Stomach smooth muscle (tissue), 2 donors: ENCODE measurements around the gene ATP5PB.
A peak's percentile ranks its signal among the peaks of the same experiment; 100 is the strongest.

Experiments
- H3K27ac ChIP-seq: one replicate; pipeline ENCODE4 v1.7.0; 2013; ENCODE audit warnings: mild to moderate bottlenecking, low read length, inconsistent platforms
- H3K27me3 ChIP-seq, 2 donors: one replicate each; pipeline ENCODE4 v1.7.0; 2013; ENCODE audit warnings: low read length in 2 of 2; ENCODE audit not compliant: insufficient read depth in 2 of 2, control insufficient read depth in 1 of 2
- H3K36me3 ChIP-seq, 2 donors: one replicate each; pipeline ENCODE4 v1.7.0; 2013; ENCODE audit warnings: low read length in 2 of 2; ENCODE audit not compliant: control insufficient read depth in 2 of 2, insufficient read depth in 2 of 2
- H3K4me1 ChIP-seq: one replicate; pipeline ENCODE4 v1.7.0; 2013; ENCODE audit warnings: low read length; ENCODE audit not compliant: control insufficient read depth, insufficient read depth
- H3K4me3 ChIP-seq, 2 donors: one replicate each; pipeline ENCODE4 v1.7.0; 2013; ENCODE audit warnings: low read length in 2 of 2
- H3K9ac ChIP-seq, 2 donors: one replicate each; pipeline ENCODE4 v1.7.0; 2013; ENCODE audit warnings: low read length in 2 of 2, mild to moderate bottlenecking in 1 of 2
- H3K9me3 ChIP-seq, 2 donors: one replicate each; pipeline ENCODE4 v1.7.0; 2013; ENCODE audit warnings: low read length in 2 of 2; ENCODE audit not compliant: control insufficient read depth in 2 of 2
- donor health status: healthy.
- donor health status: Pancreatic carcinoma.

The ATP5PB gene

GRCh38 chr1:111446967-111447892 lies 2.0 kb upstream of the ATP5PB start:
- H3K27ac ChIP-seq: no peak overlapping the region
- H3K27me3 ChIP-seq: no peaks in the 10 kb centered on the region
- H3K9me3 ChIP-seq: no peaks in the 10 kb centered on the region
- H3K4me1 ChIP-seq: peaks cover 24% of the 10 kb centered on the region
- peaks cover 23 to 31% of the 10 kb centered on the region in 2 donors for H3K36me3 ChIP-seq
- H3K4me3 ChIP-seq: peak overlapping the region; percentile 93 to 99
- no peak overlapping the region for H3K9ac ChIP-seq

- no peaks in the 10 kb centered on the region for H3K27me3 ChIP-seq
- peaks cover 24% of the 10 kb centered on the region for H3K4me1 ChIP-seq
- peaks cover 11 to 19% of the 10 kb centered on the region in 2 donors for H3K36me3 ChIP-seq
- H3K27ac ChIP-seq: peak overlapping the region; percentile 26
- no peaks in the 10 kb centered on the region for H3K9me3 ChIP-seq
- peak overlapping the region; percentile 93 to 99 for H3K4me3 ChIP-seq
- peak overlapping the region; percentile 78 to 80 for H3K9ac ChIP-seq
Observed at GRCh38 chr1:111448482-111448917, 764 bp upstream of the ATP5PB start.

DNA sequence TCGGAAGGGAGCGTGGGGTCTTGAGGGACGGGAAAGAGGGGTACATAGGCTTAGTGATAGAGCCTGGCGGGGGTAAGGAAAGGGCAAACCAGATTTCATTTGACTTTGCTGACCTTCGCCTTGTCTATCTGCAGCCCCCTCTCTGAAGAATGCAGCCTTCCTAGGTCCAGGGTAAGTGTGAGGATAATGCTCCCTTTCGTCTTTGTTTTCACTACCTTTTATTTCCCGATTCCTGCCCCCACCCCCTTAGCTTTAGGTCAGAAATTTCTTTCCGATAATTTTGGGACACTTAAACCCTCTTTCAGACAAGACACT lies 396 bp downstream of the ATP5PB start:
- H3K4me3 ChIP-seq: peak overlapping the region; percentile 93 to 99
- peak overlapping the region; percentile 80 for H3K27ac ChIP-seq
- H3K9ac ChIP-seq: peak overlapping the region; percentile 100
- peaks cover 14 to 15% of the 10 kb centered on the region in 2 donors for H3K36me3 ChIP-seq
- peaks cover 24% of the 10 kb centered on the region for H3K4me1 ChIP-seq
- no peaks in the 10 kb centered on the region for H3K9me3 ChIP-seq
- H3K27me3 ChIP-seq: no peaks in the 10 kb centered on the region

- Histone ChIP-seq H3K4me3 (peak overlapping the region; percentile 93 to 99), H3K27ac (no peak overlapping the region), H3K27me3 (no peaks in the 10 kb centered on the region), H3K9ac (peak overlapping the region; percentile 100), H3K9me3 (no peaks in the 10 kb centered on the region), H3K36me3 (peaks cover 10 to 17% of the 10 kb centered on the region in 2 donors), H3K4me1 (peaks cover 24% of the 10 kb centered on the region)
Observed at GRCh38 chr1:111450185-111450584, 921 bp downstream of the ATP5PB start.

DNA sequence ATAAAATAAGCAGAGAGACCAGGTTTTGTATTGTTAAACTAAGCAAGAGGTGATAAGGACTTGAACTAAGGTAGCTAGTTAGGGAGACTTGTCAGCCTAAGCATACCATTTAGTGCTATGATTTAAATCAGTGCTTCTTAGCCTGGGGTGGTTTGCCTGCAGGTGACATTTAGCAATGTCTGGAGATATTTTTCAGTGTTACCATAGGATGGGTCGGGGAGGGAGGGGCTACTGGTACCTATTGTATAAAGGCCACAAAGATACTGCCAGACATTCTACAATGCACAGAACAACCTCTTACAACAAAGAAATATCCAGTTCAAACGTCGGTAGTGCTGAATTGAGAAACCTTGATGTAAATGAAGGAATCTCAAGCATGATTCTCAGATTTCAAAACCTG lies 3.3 kb downstream of the ATP5PB start:
- Histone ChIP-seq H3K27ac (no peak overlapping the region), H3K9me3 (no peaks in the 10 kb centered on the region), H3K4me3 (no peak overlapping the region), H3K27me3 (no peaks in the 10 kb centered on the region), H3K36me3 (peaks cover 16 to 18% of the 10 kb centered on the region in 2 donors), H3K4me1 (peaks cover 24% of the 10 kb centered on the region), H3K9ac (no peak overlapping the region)

DNA sequence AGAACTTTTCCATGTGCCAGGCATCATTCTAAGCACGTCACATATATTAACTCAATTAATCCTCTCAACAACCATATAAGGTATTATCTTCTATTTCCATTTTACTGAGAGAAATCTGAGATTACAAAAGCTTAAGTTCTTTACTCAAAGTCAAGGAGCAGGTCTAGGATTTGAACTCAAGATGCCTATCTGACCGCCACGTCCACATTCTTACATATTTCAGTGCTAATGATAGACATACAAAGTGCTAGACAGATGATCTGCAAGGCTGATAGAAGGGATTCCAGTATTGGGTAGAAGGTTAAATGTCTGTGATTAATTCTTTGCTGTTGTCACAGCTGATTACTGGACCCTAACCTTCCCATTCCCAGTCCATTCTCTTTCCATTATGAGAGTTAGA lies 4.4 kb downstream of the ATP5PB start:
- Histone ChIP-seq H3K9ac (no peak overlapping the region), H3K27me3 (no peaks in the 10 kb centered on the region), H3K9me3 (no peaks in the 10 kb centered on the region), H3K27ac (no peak overlapping the region), H3K36me3 (peaks cover 25 to 27% of the 10 kb centered on the region in 2 donors), H3K4me3 (no peak overlapping the region), H3K4me1 (peaks cover 17% of the 10 kb centered on the region)

GRCh38 chr1:111454859-111455641 lies 5.8 kb downstream of the ATP5PB start:
- H3K36me3 ChIP-seq: peaks cover 34 to 35% of the 10 kb centered on the region in 2 donors
- H3K9me3 ChIP-seq: no peaks in the 10 kb centered on the region
- H3K4me1 ChIP-seq: peaks cover 17% of the 10 kb centered on the region

DNA sequence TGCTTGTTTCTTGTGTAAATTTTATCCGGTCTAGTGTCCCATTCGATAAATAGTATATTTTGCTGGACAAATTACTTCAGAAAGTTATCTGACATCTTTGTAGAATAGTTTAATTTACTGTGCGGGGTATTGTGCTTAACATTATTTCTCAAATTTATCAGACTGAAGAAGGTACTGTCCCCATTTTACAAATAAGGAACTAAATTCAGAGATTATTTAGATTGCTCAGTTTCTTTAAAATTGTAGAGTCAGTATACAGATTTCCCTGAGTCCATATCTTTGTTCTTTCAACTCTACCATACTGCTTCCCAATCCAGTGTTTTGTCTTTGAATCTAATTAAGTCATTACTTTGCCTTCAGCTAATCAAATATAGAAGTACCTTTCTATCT lies 6.4 kb downstream of the ATP5PB start:
- Histone ChIP-seq H3K9ac (no peak overlapping the region), H3K4me1 (peaks cover 11% of the 10 kb centered on the region), H3K27me3 (no peaks in the 10 kb centered on the region), H3K27ac (no peak overlapping the region), H3K4me3 (no peak overlapping the region), H3K36me3 (peaks cover 35 to 36% of the 10 kb centered on the region in 2 donors), H3K9me3 (no peaks in the 10 kb centered on the region)

More at GRCh38 chr1:111454859-111455641, 5.8 kb downstream of the ATP5PB start:
- no peak overlapping the region for H3K4me3 ChIP-seq
- H3K9ac ChIP-seq: no peak overlapping the region
- no peak overlapping the region for H3K27ac ChIP-seq
- H3K27me3 ChIP-seq: no peaks in the 10 kb centered on the region

GRCh38 chr1:111461765-111462164 lies 12.5 kb downstream of the ATP5PB start:
- no peaks in the 10 kb centered on the region for H3K4me1 ChIP-seq
- no peaks in the 10 kb centered on the region for H3K27me3 ChIP-seq
- H3K9me3 ChIP-seq: no peaks in the 10 kb centered on the region
- H3K27ac ChIP-seq: no peak overlapping the region
- no peak overlapping the region for H3K4me3 ChIP-seq
- H3K9ac ChIP-seq: no peak overlapping the region
- H3K36me3 ChIP-seq: peaks cover 33 to 37% of the 10 kb centered on the region in 2 donors

- no peaks in the 10 kb centered on the region for H3K27me3 ChIP-seq
- H3K36me3 ChIP-seq: peaks cover 28 to 30% of the 10 kb centered on the region in 2 donors
- H3K27ac ChIP-seq: no peak overlapping the region
- no peaks in the 10 kb centered on the region for H3K9me3 ChIP-seq
- H3K4me3 ChIP-seq: no peak overlapping the region
- H3K9ac ChIP-seq: no peak overlapping the region
- H3K4me1 ChIP-seq: no peaks in the 10 kb centered on the region
Observed at GRCh38 chr1:111462370-111463028, 13.2 kb downstream of the ATP5PB start.
